A549 treated with AZD2906 at 1 μM for 4 hours (cell line): Measurements from ENCODE around the gene RNF26. TPM values are rescaled to one million over a fixed set of nuclear protein-coding genes. Genes with fewer than 3 reads are reported as not detected.

ENCODE experiments used
- total RNA-seq: library from RNA; stranded (reverse); fragments of 200-300 nt; extraction: Qiagen RNA extraction; gene quantifications from 5 replicates; pipeline ENCODE4 v1.2.3, GENCODE V29; 2022

Gene RNF26
- total RNA-seq, result 31.1 to 39.1 TPM (median 36.8 TPM) in 5 replicates

DNA sequence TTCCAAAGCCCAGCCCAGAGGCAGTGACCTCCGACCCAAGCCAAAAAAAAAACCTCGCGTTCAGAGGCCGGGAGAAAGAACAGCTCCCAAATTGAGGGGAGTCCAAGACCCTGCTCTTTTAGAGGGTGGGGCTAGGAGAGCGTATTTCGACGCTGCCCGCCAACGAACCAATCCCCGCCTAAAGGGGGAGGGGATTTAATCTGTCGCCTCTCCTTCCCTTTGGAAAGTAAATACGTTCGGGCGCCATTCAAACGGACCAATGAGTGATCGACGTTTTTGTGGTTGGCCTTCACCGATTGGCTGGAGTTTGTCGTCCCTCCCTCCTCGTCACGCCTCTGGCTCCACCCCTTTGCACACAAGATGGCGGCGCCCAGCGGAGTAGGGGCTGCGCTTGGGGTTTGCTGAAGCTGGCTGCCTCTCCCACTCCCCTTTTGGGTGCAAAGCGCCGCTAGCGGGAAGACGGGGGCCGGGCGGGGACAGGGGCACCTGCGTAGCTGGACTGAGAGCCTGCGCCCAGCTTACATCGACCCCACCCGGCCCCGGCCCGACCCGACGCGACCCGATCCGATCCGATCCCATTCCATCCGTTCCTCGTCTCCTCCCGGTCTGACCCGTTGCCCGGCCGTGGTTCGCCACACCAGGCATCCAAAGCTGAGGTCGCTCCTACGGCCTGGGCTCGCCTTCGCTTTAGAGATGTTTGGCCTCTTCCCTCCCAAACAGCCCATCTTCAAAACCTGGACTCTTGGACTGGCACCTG is at the start of gene RNF26:
Gene RNF26 (plus strand): TSS at position 354 of the 757 bp plus-strand sequence. CDS start 596 bp downstream, outside the sequence.

GRCh38 chr11:119316729-119317591 is 17.4 kb upstream of the RNF26 start, which contains the start of gene MCAM:
Gene MCAM, minus strand, starts transcription at chr11:119317130. Its CDS starts 29 bp downstream, at chr11:119317101.

DNA sequence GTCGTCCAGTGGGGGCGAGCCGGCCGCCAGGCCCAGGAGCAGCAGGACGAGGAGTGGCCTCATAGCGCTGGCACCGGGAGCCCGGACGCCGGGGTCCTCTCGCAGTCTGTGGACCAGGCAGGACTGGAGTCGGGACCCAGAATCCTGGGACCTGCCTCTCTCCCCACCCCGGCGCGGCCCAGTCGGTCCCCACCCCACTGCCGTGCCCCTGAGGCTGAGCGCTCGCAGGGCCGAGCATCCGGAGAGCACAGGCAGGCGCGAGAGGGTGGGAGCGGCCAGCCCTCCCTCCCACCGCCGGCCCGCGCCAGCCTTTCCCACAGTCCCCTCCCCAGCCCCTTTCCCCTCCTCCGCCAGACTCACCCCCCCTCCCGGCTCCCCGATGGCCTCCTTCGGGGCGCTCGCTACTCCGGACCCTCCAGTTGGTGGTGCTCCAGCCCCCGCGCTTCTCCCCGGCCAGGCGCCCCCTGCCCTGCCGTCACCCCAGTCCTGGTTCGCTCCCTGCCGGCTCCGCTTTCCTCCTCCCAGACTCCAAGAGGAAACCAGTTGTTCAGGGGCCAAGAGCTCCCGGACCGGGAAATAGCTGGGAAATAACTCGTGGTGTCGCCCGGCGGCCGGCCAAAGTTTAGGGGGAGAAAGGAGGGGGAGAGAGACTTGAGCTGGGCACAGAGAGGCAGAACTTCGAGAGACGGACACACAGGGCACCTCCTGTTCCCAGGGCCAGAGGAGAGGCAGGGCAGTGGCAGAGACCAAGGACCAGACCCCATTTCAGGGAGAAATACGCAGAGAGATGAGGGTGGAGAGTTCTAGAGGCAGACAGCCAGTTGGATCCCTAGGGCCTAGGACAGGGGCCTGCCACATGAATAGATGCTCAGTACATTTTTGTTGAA is 6.3 kb downstream of the RNF26 start, which contains the start of gene C1QTNF5:
Gene C1QTNF5 (minus strand): TSS at position 549 of the 887 bp plus-strand sequence. CDS start 486 bp downstream, at position 63.

GRCh38 chr11:119346605-119347004 is 12.3 kb downstream of the RNF26 start, which contains the start of gene MFRP:
Gene MFRP, minus strand, starts transcription at chr11:119346705. Its CDS starts 192 bp downstream, at chr11:119346513.

DNA sequence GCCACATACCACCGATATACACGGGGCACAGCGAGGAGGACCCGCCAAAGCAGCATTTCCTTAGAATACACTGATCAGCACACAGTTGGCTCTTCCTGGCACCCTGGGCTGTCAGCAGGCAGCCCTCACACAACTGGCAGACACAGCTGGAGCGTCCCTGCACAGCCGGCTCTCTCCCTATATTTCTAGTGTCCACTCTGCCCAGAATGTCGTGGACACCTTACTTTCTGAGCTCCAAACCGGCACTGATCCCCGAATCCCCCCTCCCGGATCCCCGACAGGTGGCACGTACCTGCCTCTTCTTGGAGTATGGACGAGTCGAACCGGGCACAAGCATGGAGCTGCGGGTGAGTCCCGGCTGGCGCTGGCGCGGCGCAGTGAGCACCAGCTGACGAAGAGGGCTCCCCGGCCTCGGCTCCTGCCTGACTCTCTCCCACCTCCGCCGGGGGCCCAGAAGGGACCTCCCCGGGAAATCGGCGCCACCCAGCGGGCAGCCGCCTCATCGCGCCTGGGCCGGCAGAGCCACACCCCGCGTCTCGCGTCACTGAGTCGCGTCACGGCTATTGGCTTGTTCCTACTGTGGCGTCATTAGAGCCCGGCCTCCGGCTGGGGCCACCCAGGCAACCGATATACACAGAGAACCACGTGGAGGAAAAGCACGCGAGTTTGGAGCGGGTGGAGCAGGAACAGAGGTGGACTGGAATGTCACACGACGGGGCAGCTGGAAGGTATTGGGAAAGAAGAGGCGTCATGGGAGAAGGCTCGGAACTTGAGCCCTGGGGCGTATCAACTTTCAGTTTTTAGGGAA is 47.1 kb downstream of the RNF26 start, which contains the start of gene USP2:
Gene USP2 (minus strand): TSS at position 510 of the 808 bp plus-strand sequence. CDS start 8,210 bp downstream, outside the sequence.

Other genes with a start within 250 kb of the RNF26 start
- gene HMBS, start 249.6 kb upstream of the RNF26 start, total RNA-seq, result 42.4 to 55.7 TPM (median 45.5 TPM) in 5 replicates
- 30.3 to 37.9 TPM (median 36.3 TPM) in 5 replicates for gene DPAGT1, start 232.7 kb upstream of the RNF26 start, total RNA-seq
- gene C2CD2L, start 227.2 kb upstream of the RNF26 start, total RNA-seq, result 4.1 to 5.7 TPM (median 5.0 TPM) in 5 replicates
- 9.2 to 10.8 TPM (median 9.4 TPM) in 5 replicates for gene HINFP, start 212.9 kb upstream of the RNF26 start, total RNA-seq
- gene ABCG4, start 185.5 kb upstream of the RNF26 start, total RNA-seq, result 0.27 to 0.52 TPM (median 0.33 TPM) in 5 replicates
- 10.4 to 11.6 TPM (median 10.9 TPM) in 5 replicates for gene NLRX1, start 165.8 kb upstream of the RNF26 start, total RNA-seq
- 0.06 to 0.20 TPM (median 0.14 TPM) in 5 replicates for gene NHERF4, start 149.1 kb upstream of the RNF26 start, total RNA-seq
- gene CBL, start 128.2 kb upstream of the RNF26 start, total RNA-seq, result 5.8 to 8.9 TPM (median 7.6 TPM) in 5 replicates
- 10.4 to 12.7 TPM (median 11.5 TPM) in 5 replicates for gene MCAM, start 17.4 kb upstream of the RNF26 start, total RNA-seq
- not detected in 5 replicates for gene C1QTNF5, start 6.4 kb downstream of the RNF26 start, total RNA-seq
- gene MFRP, start 12.2 kb downstream of the RNF26 start, total RNA-seq, result not detected in 5 replicates
- 1.0 to 1.9 TPM (median 1.2 TPM) in 5 replicates for gene USP2, start 47.2 kb downstream of the RNF26 start, total RNA-seq
- gene THY1, start 88.6 kb downstream of the RNF26 start, total RNA-seq, result 13.3 to 23.6 TPM (median 16.1 TPM) in 5 replicates